GM23338 (cell line): ENCODE measurements around the gene MPP4.

Experiments used
- EZH2 ChIP-seq: fragments of 200-600 bp; sonication (generic); IDR thresholded peaks from one replicate; pipeline ENCODE4 v1.8.0; 2017; ENCODE audit warnings: antibody characterized with exemption, mild to moderate bottlenecking, low read depth; ENCODE audit not compliant: unreplicated experiment
- EZH2phosphoT487 ChIP-seq: fragments of 200-600 bp; sonication (generic); IDR thresholded peaks from one replicate; pipeline ENCODE4 v1.8.1; 2018; ENCODE audit warnings: antibody characterized with exemption; ENCODE audit not compliant: unreplicated experiment
- JUNB ChIP-seq: IDR thresholded peaks from one replicate; pipeline ENCODE4 v1.6.1; 2016; ENCODE audit warnings: antibody characterized with exemption; ENCODE audit not compliant: unreplicated experiment
- NANOG ChIP-seq: IDR thresholded peaks from 2 replicates; pipeline ENCODE4 v1.6.1; 2016; ENCODE audit warnings: antibody characterized with exemption, borderline replicate concordance
- POLR2AphosphoS5 ChIP-seq: IDR thresholded peaks from 2 replicates; pipeline ENCODE4 v1.6.1; 2016; ENCODE audit warnings: antibody characterized with exemption, low read depth
- TF ChIP-seq, protein P1 (sequence below), 2 experiments: fragments of 200-600 bp in 1 of 2; sonication (generic) in 1 of 2; conservative IDR thresholded peaks; 2 replicates each; pipeline versions ENCODE4 v1.5.1 to v1.6.1; 2016 to 2017; ENCODE audit warnings: antibody characterized with exemption in 2 of 2, low read depth in 2 of 2, mild to moderate bottlenecking in 2 of 2, moderate library complexity in 1 of 2
- TF ChIP-seq, protein P2 (sequence below): fragments of 250-450 bp; sonication (Bioruptor Pico); IDR thresholded peaks from 2 replicates; pipeline ENCODE4 v1.5.0; 2020; ENCODE audit warnings: mild to moderate bottlenecking, moderate library complexity
- TF ChIP-seq, protein P3 (sequence below): IDR thresholded peaks from one replicate; pipeline ENCODE4 v1.6.1; 2018; ENCODE audit warnings: antibody characterized with exemption; ENCODE audit not compliant: unreplicated experiment

DNA sequence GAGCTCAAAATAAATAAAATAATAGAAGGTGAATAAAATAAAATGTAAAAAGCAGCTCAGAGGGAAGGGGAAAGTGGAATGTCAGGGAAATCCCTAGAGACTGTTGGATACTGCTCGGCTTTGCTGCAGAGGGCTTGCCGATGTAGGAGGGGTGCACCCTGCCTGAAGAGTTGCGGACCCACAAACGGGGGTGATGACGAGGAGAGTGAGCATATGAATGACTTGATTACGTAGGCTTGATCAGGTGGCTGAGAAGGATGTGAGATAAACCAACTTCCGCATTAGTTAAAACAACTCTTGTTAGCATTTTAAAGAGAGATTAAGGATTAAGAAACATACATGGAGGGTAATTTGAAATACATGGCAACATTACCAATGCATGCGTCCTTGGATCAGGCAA, 34.1 kb downstream of the MPP4 start:
- TF ChIP-seq POLR2AphosphoS5 (no peak), EZH2 (no peak), NANOG (no peak), EZH2phosphoT487 (no peak), JUNB (no peak)
- TF ChIP-seq, protein P1, sequence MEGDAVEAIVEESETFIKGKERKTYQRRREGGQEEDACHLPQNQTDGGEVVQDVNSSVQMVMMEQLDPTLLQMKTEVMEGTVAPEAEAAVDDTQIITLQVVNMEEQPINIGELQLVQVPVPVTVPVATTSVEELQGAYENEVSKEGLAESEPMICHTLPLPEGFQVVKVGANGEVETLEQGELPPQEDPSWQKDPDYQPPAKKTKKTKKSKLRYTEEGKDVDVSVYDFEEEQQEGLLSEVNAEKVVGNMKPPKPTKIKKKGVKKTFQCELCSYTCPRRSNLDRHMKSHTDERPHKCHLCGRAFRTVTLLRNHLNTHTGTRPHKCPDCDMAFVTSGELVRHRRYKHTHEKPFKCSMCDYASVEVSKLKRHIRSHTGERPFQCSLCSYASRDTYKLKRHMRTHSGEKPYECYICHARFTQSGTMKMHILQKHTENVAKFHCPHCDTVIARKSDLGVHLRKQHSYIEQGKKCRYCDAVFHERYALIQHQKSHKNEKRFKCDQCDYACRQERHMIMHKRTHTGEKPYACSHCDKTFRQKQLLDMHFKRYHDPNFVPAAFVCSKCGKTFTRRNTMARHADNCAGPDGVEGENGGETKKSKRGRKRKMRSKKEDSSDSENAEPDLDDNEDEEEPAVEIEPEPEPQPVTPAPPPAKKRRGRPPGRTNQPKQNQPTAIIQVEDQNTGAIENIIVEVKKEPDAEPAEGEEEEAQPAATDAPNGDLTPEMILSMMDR (conservative IDR thresholded peaks at IDR 0.05; ENCODE audit: low read depth in 2 of 2), result no peak
- TF ChIP-seq, protein P2, sequence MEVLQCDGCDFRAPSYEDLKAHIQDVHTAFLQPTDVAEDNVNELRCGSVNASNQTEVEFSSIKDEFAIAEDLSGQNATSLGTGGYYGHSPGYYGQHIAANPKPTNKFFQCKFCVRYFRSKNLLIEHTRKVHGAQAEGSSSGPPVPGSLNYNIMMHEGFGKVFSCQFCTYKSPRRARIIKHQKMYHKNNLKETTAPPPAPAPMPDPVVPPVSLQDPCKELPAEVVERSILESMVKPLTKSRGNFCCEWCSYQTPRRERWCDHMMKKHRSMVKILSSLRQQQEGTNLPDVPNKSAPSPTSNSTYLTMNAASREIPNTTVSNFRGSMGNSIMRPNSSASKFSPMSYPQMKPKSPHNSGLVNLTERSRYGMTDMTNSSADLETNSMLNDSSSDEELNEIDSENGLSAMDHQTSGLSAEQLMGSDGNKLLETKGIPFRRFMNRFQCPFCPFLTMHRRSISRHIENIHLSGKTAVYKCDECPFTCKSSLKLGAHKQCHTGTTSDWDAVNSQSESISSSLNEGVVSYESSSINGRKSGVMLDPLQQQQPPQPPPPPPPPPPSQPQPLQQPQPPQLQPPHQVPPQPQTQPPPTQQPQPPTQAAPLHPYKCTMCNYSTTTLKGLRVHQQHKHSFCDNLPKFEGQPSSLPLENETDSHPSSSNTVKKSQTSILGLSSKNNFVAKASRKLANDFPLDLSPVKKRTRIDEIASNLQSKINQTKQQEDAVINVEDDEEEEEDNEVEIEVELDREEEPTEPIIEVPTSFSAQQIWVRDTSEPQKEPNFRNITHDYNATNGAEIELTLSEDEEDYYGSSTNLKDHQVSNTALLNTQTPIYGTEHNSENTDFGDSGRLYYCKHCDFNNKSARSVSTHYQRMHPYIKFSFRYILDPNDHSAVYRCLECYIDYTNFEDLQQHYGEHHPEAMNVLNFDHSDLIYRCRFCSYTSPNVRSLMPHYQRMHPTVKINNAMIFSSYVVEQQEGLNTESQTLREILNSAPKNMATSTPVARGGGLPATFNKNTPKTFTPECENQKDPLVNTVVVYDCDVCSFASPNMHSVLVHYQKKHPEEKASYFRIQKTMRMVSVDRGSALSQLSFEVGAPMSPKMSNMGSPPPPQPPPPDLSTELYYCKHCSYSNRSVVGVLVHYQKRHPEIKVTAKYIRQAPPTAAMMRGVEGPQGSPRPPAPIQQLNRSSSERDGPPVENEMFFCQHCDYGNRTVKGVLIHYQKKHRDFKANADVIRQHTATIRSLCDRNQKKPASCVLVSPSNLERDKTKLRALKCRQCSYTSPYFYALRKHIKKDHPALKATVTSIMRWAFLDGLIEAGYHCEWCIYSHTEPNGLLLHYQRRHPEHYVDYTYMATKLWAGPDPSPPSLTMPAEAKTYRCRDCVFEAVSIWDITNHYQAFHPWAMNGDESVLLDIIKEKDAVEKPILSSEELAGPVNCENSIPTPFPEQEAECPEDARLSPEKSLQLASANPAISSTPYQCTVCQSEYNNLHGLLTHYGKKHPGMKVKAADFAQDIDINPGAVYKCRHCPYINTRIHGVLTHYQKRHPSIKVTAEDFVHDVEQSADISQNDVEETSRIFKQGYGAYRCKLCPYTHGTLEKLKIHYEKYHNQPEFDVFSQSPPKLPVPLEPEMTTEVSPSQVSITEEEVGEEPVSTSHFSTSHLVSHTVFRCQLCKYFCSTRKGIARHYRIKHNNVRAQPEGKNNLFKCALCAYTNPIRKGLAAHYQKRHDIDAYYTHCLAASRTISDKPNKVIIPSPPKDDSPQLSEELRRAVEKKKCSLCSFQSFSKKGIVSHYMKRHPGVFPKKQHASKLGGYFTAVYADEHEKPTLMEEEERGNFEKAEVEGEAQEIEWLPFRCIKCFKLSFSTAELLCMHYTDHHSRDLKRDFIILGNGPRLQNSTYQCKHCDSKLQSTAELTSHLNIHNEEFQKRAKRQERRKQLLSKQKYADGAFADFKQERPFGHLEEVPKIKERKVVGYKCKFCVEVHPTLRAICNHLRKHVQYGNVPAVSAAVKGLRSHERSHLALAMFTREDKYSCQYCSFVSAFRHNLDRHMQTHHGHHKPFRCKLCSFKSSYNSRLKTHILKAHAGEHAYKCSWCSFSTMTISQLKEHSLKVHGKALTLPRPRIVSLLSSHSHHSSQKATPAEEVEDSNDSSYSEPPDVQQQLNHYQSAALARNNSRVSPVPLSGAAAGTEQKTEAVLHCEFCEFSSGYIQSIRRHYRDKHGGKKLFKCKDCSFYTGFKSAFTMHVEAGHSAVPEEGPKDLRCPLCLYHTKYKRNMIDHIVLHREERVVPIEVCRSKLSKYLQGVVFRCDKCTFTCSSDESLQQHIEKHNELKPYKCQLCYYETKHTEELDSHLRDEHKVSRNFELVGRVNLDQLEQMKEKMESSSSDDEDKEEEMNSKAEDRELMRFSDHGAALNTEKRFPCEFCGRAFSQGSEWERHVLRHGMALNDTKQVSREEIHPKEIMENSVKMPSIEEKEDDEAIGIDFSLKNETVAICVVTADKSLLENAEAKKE, result no peak
- TF ChIP-seq, protein P3, sequence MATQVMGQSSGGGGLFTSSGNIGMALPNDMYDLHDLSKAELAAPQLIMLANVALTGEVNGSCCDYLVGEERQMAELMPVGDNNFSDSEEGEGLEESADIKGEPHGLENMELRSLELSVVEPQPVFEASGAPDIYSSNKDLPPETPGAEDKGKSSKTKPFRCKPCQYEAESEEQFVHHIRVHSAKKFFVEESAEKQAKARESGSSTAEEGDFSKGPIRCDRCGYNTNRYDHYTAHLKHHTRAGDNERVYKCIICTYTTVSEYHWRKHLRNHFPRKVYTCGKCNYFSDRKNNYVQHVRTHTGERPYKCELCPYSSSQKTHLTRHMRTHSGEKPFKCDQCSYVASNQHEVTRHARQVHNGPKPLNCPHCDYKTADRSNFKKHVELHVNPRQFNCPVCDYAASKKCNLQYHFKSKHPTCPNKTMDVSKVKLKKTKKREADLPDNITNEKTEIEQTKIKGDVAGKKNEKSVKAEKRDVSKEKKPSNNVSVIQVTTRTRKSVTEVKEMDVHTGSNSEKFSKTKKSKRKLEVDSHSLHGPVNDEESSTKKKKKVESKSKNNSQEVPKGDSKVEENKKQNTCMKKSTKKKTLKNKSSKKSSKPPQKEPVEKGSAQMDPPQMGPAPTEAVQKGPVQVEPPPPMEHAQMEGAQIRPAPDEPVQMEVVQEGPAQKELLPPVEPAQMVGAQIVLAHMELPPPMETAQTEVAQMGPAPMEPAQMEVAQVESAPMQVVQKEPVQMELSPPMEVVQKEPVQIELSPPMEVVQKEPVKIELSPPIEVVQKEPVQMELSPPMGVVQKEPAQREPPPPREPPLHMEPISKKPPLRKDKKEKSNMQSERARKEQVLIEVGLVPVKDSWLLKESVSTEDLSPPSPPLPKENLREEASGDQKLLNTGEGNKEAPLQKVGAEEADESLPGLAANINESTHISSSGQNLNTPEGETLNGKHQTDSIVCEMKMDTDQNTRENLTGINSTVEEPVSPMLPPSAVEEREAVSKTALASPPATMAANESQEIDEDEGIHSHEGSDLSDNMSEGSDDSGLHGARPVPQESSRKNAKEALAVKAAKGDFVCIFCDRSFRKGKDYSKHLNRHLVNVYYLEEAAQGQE, result no peak
